Transverse colon (tissue), 4 donors: Measurements from ENCODE around the gene PHF10.

ENCODE experiments used
- EP300 ChIP-seq: sonication (generic); formaldehyde crosslinking; IDR thresholded peaks from one replicate; pipeline ENCODE4 v1.6.1; 2017; ENCODE audit warnings: antibody characterized with exemption, low read depth
- POLR2A ChIP-seq: fragments of 450-650 bp; IDR thresholded peaks from one replicate; pipeline ENCODE4 v1.6.1; 2016; ENCODE audit warnings: antibody characterized with exemption, mild to moderate bottlenecking, moderate library complexity
- POLR2AphosphoS5 ChIP-seq, 3 donors: sonication (generic); formaldehyde crosslinking; IDR thresholded peaks; one replicate each; pipeline ENCODE4 v1.6.1; 2016; ENCODE audit warnings: antibody characterized with exemption in 3 of 3
- TF ChIP-seq, protein P1 (sequence below), 5 experiments: fragments of 200-600 bp in 3 of 5; fragments of 450-650 bp in 2 of 5; sonication (generic) in 3 of 5; IDR thresholded peaks; 1 replicate in 2 of 5; 2 replicates in 3 of 5; pipeline ENCODE4 v1.5.1; 2016 to 2017; ENCODE audit warnings: antibody characterized with exemption in 5 of 5, inconsistent platforms in 3 of 5, mild to moderate bottlenecking in 2 of 5, moderate library complexity in 1 of 5

DNA sequence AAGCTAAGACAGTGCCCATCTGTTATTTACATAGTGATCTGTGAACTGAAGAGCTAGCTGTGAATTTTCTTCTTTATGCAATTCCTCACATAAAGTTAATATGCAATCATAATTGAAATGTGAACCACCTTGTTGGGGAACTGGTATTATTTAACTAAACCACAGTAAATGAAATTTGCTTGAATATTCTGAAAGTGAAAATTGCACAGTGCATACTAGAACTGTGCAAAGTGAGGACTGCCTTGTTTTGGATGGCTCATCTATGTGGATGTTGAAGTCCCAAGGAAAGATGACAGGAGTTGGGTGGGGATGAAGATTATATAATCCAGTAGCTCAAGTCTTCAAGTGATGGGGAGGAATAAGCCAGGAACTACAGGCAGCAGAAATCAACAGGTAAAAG is 5.7 kb upstream of the PHF10 start:
- TF ChIP-seq, protein P1, sequence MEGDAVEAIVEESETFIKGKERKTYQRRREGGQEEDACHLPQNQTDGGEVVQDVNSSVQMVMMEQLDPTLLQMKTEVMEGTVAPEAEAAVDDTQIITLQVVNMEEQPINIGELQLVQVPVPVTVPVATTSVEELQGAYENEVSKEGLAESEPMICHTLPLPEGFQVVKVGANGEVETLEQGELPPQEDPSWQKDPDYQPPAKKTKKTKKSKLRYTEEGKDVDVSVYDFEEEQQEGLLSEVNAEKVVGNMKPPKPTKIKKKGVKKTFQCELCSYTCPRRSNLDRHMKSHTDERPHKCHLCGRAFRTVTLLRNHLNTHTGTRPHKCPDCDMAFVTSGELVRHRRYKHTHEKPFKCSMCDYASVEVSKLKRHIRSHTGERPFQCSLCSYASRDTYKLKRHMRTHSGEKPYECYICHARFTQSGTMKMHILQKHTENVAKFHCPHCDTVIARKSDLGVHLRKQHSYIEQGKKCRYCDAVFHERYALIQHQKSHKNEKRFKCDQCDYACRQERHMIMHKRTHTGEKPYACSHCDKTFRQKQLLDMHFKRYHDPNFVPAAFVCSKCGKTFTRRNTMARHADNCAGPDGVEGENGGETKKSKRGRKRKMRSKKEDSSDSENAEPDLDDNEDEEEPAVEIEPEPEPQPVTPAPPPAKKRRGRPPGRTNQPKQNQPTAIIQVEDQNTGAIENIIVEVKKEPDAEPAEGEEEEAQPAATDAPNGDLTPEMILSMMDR (IDR thresholded peaks at IDR 0.05) = no peak
- TF ChIP-seq POLR2A = no peak
- no peak for TF ChIP-seq POLR2AphosphoS5 (IDR thresholded peaks at IDR 0.05)
- TF ChIP-seq EP300 = no peak
